HG03159 (cell line): ENCODE measurements around the gene OGA.

Experiments
- ATAC-seq: cut with Tn5 transposase; IDR thresholded peaks from one replicate; pipeline ENCODE4 v1.9.1; 2021; ENCODE audit warnings: mild to moderate bottlenecking, moderate library complexity; ENCODE audit not compliant: unreplicated experiment

The OGA gene

DNA sequence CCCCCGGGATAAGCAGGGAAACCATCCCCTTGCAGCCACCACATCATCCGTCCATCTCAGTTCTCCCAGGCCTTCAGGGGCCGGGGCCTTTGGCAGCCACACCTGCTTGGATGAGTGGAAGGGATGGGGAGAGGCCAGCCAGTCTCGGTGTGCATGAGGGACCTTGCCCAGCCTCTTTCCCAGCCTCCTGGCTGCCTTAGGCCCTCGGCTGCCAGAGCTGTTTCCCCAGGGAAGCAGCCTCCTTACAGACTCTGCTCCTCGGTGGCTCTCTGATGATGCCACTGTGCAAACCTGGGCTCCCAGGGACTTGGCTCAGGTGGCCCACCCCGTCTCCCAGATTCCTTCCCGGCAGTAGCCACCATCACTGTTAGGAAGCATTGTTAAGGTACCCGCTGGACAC, 57.0 kb downstream of the OGA start:
- no peak for ATAC-seq

DNA sequence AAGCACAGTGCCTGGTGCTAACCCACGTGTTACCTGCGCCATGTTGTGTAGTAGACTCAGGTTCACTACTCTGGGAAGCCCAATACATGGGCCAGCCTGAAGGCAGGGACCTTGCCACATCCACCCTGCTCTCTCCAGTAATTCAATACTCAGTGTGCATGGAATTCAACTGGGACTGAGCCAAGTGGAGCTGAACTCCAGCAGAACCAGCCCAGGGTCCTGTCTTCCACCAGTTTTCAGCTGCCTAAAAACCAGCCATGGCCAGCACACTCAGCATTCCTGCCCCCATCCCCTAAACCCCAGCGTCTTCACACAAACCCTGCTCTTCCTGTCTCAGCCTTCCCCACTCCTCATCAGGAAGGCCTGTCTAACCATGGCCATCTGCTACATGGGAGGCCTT, 57.7 kb downstream of the OGA start:
- ATAC-seq: no peak

DNA sequence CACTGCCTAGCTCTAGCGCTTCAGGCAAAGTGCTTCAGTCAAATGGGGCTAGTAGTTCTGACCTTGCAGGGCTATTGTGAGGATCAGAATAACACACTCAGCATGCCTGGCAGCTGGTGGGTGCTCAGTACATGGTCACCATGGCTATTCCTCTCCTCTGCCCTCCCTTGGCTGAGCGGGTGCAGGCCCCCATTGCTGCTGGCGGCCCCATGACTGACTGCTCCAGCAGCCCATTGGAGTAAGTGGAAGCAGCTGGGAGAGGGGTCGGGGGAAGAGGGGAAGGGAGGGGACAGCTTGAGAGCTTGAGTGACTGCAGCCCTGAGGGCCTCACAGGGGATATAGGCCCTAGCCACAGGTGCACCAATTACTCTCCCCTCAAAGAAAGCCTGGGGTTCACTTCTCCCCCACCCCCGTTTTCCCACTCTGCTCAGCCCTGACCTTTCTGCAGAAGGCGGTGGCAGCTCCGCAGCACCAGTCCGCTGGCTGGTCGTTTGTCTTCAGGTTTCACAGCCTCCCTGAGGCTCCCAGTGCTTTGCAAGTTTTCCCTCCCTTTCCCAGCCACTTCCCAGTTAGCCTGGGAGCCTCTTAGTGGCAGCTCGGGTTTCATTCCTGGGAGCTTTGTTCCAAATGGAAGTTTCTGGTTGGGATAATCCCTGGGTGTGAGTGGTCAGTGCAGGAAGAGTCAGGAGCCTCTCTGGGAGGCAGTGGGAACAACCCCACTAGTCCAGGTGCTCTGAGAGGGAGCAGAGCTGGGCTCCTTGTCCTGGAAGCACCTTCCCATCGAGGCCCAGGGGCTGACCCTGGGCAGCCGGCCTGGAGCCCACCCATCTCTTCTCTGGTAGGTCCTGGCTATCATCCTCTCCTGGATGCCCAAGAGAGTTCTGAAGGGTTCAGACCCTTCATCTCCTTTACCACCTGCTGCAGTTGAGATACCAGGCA, 58.7 kb downstream of the OGA start:
- ATAC-seq: no peak

DNA sequence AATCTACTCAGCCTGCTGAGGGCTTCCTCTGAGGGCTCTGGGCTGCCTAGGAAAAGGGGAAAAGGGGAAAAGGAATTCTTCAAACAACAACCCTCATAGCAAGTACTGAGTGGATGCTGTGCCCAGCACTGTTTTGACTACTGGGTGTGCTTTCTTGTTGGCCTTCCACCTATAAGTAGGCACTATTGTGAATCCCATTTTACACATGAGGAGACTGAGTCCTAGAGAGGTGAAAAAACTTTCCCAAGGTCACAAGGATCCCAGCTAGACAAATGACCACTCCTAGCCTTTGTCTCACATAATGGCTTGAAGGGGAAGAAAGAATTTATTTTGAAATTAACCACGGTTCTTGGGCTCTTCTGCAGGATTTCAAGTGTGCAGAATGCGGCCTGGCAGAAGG, 59.4 kb downstream of the OGA start:
- no peak for ATAC-seq

GRCh38 chr10:101752241-101752640, 66.0 kb downstream of the OGA start:
- ATAC-seq: no peak

DNA sequence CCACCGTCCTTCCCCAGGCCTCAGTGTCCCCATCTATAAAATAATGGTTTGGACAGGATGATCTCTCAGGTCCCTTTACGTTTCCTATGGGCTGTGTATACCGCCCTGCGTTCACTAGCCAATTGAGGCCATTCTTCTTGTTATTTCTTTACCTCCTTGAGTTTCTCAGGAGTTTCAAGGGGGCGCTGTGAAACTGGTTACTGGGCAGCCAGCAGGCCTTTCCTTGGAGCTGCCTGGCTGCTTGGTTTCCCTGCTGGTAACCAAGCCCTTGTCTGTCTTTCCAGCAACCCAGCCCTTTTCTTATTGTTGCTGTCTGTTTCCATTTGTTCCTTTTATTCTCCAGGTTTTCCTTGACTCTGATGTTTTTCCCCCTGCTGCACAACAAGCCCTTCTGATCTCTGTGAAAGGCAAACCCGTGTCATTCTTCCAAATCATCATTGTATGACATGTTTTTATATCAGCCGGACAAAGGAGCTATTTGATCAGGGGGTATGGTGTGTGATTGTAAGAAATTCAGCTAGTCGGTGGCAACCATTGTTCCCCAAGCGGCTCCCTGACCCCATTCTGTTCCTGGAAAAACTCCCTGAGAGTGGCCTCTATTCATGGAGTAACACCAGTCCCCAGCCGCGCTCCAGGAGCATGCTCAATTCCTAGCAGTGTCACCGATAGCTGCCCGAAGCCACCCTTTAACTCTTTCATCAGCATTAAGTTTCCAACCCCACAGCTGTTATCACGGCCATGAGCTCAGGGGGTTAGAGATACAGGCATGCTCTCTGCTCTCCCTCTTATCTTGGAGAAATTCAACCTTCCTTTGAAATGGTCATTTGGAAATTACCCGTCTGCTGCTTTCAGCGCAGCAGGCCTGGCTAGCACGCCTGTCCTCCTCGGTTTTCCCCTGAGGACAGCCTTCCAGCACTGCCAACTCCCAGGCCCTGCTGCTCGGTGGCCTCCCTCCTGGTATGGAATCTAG, 68.9 kb downstream of the OGA start:
- ATAC-seq: no peak

- ATAC-seq: no peak
Measured at GRCh38 chr10:101748496-101748895, 69.7 kb downstream of the OGA start.

DNA sequence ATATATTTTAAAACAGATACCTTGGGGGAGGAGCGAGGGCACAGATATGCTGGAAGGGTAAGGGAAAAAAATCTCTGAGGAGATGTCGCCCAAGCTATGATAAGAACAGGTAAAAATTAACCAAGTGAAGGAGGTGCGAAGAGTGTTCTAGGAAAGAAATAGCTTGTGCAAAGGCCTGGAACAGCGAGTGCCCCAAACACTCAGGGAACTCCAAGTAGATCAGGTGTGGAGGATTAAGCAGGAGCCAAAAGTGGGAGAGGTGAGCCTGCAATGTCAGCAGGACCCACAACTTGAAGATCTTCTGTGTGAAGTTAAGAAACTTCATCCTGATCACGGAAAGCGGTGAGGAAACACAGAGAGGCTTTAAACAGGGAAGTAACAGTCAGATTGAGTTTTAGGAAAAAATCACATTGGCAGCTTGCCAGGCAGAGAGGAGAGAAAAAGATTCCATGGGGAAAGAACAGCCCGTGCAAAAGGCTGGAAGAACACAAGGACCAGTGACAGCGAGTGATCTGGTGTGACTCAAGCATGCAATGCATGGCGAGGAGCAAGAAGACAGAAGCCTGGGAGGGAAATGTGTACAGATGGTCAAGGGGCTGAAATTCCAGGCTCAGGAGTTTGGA, 73.1 kb downstream of the OGA start:
- no peak for ATAC-seq

GRCh38 chr10:101744267-101744666, 74.0 kb downstream of the OGA start:
- ATAC-seq: no peak

DNA sequence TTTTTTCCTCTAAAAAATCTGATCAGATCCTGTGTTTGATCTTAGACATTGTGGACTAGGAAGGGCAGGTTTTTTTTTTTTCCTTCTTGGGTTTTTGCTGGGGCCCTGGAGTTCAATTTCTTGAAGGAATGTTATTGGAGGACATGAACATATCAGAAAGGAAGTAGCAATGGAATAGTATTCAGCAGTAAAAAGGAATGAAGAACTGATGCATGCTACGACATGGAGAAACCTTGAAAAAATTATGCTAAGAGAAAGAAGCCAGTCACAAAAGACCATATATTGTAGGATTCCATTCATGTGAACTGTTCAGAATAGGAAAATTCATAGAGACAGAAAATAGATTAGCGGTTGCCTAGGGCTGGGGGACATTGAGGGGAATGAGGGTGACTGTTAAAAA, 76.3 kb downstream of the OGA start:
- ATAC-seq: no peak

- no peak for ATAC-seq
Measured at GRCh38 chr10:101736666-101737065, 81.6 kb downstream of the OGA start.
